Type B pancreatic cell (in vitro differentiated cells): ENCODE measurements around the gene RHOV. TPM values are rescaled to one million over a fixed set of nuclear protein-coding genes. Genes with fewer than 3 reads are reported as not detected.
"Not testable (repeated sequence)": the region's sequence is repeated elsewhere in the genome, so short reads cannot be mapped to it uniquely, and the experiment has no call there.

Experiments used
- DNase-seq: peaks from one replicate; pipeline ENCODE4 v3.0.0; 2021; ENCODE audit warnings: mixed read lengths; ENCODE audit not compliant: unreplicated experiment; ENCODE audit errors: extremely low spot score
- H3K27ac Mint-ChIP-seq: 2 replicates; pipeline ENCODE4 v1.8.0; 2021; ENCODE audit warnings: mild to moderate bottlenecking, mixed read lengths
- H3K27me3 Mint-ChIP-seq: 2 replicates; pipeline ENCODE4 v1.8.0; 2021; ENCODE audit warnings: mixed read lengths
- H3K36me3 Mint-ChIP-seq: 2 replicates; pipeline ENCODE4 v1.8.0; 2021; ENCODE audit warnings: mixed read lengths
- H3K4me1 Mint-ChIP-seq: one replicate; pipeline ENCODE4 v1.8.0; 2021; ENCODE audit warnings: mixed read lengths; ENCODE audit not compliant: unreplicated experiment
- H3K4me3 Mint-ChIP-seq: 2 replicates; pipeline ENCODE4 v1.8.0; 2021; ENCODE audit warnings: mild to moderate bottlenecking, mixed read lengths
- H3K9me3 Mint-ChIP-seq: 2 replicates; pipeline ENCODE4 v1.8.0; 2021; ENCODE audit warnings: mixed read lengths
- total RNA-seq: library from RNA; stranded (reverse); gene quantifications from 2 replicates; pipeline ENCODE4 v1.2.1, GENCODE V29; 2021; ENCODE audit warnings: low replicate concordance
- TF ChIP-seq, protein P1 (sequence below): fragments of 200-600 bp; sonication (generic); conservative IDR thresholded peaks from 2 replicates; pipeline ENCODE4 v1.5.0; 2021; ENCODE audit warnings: antibody characterized with exemption, mild to moderate bottlenecking

The RHOV gene
- total RNA-seq, 1 donor from 2014 or later = 19.3 TPM

DNA sequence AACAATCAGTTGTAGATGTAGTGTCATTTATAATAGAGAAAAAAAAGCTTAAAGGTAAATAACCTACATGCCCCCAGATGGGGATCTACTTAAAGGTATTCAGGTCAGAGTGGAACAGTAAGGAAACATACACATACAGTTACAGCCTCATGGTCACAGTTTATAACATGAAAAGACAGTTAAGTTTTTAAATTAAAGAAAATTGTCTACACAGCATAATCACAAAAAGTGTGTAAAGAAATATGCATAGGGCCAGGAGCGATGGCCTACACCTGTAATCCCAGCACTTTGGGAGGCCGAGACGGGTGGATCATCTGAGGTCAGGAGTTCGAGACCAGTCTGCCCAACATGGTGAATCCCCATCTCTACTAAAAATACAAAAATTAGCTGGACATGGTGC is 6.8 kb downstream of the RHOV start:
- Mint-ChIP-seq H3K9me3 (no peaks in the 10 kb centered on the region), H3K36me3 (no peaks in the 10 kb centered on the region), H3K4me1 (peaks cover 9% of the 10 kb centered on the region), H3K27ac (no peak overlapping the region), H3K4me3 (no peak overlapping the region), H3K27me3 (peaks cover 3% of the 10 kb centered on the region)
- DNase-seq = no peak
- TF ChIP-seq, protein P1, sequence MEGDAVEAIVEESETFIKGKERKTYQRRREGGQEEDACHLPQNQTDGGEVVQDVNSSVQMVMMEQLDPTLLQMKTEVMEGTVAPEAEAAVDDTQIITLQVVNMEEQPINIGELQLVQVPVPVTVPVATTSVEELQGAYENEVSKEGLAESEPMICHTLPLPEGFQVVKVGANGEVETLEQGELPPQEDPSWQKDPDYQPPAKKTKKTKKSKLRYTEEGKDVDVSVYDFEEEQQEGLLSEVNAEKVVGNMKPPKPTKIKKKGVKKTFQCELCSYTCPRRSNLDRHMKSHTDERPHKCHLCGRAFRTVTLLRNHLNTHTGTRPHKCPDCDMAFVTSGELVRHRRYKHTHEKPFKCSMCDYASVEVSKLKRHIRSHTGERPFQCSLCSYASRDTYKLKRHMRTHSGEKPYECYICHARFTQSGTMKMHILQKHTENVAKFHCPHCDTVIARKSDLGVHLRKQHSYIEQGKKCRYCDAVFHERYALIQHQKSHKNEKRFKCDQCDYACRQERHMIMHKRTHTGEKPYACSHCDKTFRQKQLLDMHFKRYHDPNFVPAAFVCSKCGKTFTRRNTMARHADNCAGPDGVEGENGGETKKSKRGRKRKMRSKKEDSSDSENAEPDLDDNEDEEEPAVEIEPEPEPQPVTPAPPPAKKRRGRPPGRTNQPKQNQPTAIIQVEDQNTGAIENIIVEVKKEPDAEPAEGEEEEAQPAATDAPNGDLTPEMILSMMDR = no peak

DNA sequence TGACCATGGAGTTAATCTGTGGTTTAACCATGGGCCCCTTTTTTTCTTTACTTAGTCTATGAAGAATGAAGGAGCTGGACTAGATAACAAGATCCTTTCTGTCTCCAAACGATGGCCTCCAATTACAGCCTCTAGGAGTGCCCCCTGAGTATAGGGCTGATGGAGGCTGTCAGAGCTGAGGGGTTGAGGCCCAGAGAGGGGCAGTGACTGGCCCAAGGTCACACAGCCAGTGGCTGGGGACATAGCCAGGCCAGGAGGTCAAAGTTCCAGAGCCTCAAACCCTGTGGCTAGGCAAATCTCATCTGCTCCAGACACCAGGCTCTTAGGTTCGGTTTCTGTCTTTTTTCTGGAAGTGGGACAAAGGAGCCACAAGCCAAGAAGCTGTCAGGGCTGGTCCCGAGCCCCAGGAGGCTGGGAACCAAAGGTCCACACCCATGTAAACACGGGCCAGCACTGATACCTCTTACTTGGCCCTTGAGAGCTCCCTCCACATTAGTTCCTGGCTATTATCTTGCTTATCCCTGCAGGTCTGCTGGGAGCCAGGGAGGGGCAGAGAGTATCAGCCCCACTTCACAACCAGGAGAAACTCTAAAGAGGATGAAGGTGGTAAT is 10.3 kb downstream of the RHOV start:
- peak overlapping the region; percentile 2 for H3K27ac Mint-ChIP-seq
- no peak overlapping the region for H3K4me3 Mint-ChIP-seq
- H3K27me3 Mint-ChIP-seq = no peaks in the 10 kb centered on the region
- H3K9me3 Mint-ChIP-seq = no peaks in the 10 kb centered on the region
- peaks cover 13% of the 10 kb centered on the region for H3K4me1 Mint-ChIP-seq
- TF ChIP-seq, protein P1 = no peak
- DNase-seq = no peak
- no peaks in the 10 kb centered on the region for H3K36me3 Mint-ChIP-seq

DNA sequence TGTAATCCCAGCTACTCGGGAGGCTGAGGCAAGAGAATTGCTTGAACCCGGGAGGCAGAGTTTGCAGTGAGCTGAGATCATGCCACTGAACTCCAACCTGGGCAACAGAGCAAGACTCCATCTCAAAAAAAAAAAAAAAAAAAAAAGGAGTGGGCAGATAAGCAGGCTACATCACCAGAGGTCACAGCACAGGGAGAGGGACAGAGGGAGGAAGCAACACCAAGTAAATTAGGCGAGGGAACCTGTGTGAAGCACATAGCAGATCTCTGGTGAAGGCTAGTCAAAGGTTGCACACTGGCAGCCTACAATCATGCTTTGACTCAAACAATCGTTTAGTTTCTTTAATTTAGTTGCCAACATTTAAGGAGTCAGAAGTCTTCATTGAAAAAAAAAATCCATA is 12.9 kb downstream of the RHOV start:
- H3K4me1 Mint-ChIP-seq = peaks cover 33% of the 10 kb centered on the region
- not testable (repeated sequence) for H3K9me3 Mint-ChIP-seq, H3K27me3 Mint-ChIP-seq, DNase-seq, H3K36me3 Mint-ChIP-seq, H3K4me3 Mint-ChIP-seq
- H3K27ac Mint-ChIP-seq = peak overlapping the region; percentile 89

DNA sequence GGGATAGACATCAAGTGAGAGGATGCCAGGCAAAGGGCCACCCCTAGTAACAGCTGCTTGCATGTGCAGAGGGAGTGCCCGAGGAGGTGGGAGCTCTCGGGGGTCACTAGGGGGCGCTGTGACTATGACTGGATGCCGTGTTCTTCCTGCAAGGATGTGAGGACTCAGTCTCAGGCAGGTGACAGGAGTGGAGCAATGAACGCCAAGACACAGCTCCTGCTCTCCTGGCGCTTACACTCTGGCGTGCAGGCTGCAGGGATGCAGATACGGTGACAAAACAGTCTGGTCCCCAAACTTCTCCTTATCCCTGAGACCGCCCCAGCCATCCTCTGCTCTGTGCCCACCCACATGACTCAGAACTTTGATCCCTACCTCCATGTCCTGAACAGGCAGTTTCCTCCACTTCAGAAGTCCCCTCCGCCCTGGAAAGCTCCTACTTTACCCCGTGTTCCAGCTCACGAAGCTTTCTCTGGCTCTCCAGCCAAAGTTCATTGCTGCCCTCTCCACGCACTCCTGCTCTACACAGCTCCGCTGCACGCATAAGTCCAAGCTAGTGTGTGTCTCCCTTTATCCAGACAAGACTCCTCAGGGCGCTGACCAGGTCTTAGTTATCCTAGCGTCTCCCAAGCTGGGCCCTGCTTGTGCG is 14.7 kb downstream of the RHOV start:
- peak overlapping the region; percentile 99 for H3K27ac Mint-ChIP-seq

DNA sequence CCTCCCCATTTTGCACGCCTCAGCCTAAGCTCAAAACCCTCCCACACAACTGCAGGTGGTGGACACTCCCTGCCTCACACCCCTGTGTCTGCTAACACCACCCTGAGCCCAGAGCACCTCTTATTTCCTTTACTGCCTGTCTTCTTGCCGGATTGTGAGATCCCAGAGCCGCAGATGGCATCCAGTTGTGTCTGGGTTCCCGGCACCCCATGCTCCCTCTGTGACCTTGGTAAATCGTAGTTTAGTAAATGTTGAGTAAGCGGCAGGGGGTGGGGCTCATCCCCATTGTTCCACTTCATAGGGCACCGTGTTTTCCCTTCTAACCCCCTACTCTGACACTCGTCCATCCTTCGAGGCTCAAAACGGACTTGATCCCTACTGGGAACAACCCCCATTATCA is 15.3 kb downstream of the RHOV start:
- Mint-ChIP-seq H3K36me3 (peaks cover 9% of the 10 kb centered on the region), H3K9me3 (no peaks in the 10 kb centered on the region), H3K27me3 (no peaks in the 10 kb centered on the region), H3K4me1 (peaks cover 30% of the 10 kb centered on the region), H3K4me3 (peak overlapping the region; percentile 65), H3K27ac (peak overlapping the region; percentile 99)
- TF ChIP-seq, protein P1 = no peak
- no peak for DNase-seq

More for the DNA sequence above, 14.7 kb downstream of the RHOV start:
- no peaks in the 10 kb centered on the region for H3K27me3 Mint-ChIP-seq
- DNase-seq = peak; percentile 83
- peaks cover 9% of the 10 kb centered on the region for H3K36me3 Mint-ChIP-seq
- TF ChIP-seq, protein P1 = peak; percentile 89
- H3K9me3 Mint-ChIP-seq = no peaks in the 10 kb centered on the region
- H3K4me1 Mint-ChIP-seq = peaks cover 30% of the 10 kb centered on the region
- peak overlapping the region; percentile 65 for H3K4me3 Mint-ChIP-seq

DNA sequence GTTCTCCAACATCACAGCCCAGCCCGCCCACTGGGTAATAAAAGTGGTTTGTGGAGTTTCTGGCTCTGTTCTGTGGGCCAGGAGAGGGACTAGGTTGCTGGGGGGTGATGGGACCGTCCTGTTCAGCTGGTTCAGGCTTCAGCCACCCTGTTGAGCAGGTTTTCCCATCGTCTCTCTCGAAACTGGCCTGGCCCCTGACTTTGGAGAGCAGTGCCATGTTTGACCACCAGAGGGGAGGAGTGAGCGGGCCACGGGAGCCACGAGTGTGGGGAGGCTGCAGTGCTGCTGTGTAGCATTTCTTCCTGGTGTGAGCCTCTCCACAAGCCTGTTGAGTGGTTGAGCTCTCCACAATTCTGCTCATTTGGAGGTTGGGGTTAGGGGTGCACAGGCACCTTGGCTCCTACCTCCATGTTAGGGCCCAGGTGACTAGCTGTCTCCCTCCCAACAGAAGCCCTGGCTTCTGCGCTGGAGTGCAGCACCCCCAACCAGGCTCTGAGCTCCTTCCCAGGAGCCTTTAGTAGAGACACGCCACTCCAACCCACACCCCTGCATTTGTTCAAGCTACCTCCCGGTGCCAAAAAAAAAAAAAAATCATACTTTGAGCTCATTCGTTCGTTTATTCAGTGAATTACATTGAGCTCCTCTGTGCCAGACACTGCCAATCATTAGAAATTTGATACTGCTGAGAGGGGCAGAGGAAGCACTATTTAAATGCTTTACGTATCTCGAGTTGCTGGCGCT is 16.3 kb downstream of the RHOV start:
- TF ChIP-seq, protein P1 = peak; percentile 97
- Mint-ChIP-seq H3K9me3 (no peaks in the 10 kb centered on the region), H3K27me3 (no peaks in the 10 kb centered on the region), H3K4me3 (peak overlapping the region; percentile 78), H3K36me3 (peaks cover 9% of the 10 kb centered on the region), H3K27ac (peak overlapping the region; percentile 99), H3K4me1 (peaks cover 30% of the 10 kb centered on the region)
- DNase-seq = peak; percentile 95
